SJSA1 (cell line): Measurements from ENCODE around the gene SBNO2. TPM values are rescaled to one million over a fixed set of nuclear protein-coding genes. Genes with fewer than 3 reads are reported as not detected.

ENCODE experiments used
- DNase-seq, 2 experiments: peaks; one replicate each; pipeline ENCODE4 v3.0.0-alpha.2; 2015 to 2020; ENCODE audit warnings: low spot score in 2 of 2, low read depth in 1 of 2
- H3K27ac ChIP-seq: fragments of 250-450 bp; sonication (Bioruptor Pico); 2 replicates; pipeline ENCODE4 v1.5.1; 2020; ENCODE audit warnings: mild to moderate bottlenecking, moderate library complexity
- H3K27me3 ChIP-seq: fragments of 250-450 bp; sonication (Bioruptor Pico); replicated peaks from 2 replicates; pipeline ENCODE4 v1.5.1; 2020; ENCODE audit warnings: mild to moderate bottlenecking, moderate library complexity
- H3K36me3 ChIP-seq: fragments of 250-450 bp; sonication (Bioruptor Pico); 2 replicates; pipeline ENCODE4 v1.5.1; 2020; ENCODE audit warnings: mild to moderate bottlenecking
- H3K4me1 ChIP-seq: fragments of 250-450 bp; sonication (Bioruptor Pico); replicated peaks from 2 replicates; pipeline ENCODE4 v1.6.1; 2021; ENCODE audit warnings: mild to moderate bottlenecking
- H3K4me3 ChIP-seq: fragments of 250-450 bp; sonication (Bioruptor Pico); 2 replicates; pipeline ENCODE4 v1.5.1; 2020; ENCODE audit warnings: mild to moderate bottlenecking
- H3K9me3 ChIP-seq: fragments of 250-450 bp; sonication (Bioruptor Pico); replicated peaks from 2 replicates; pipeline ENCODE4 v1.5.1; 2020; ENCODE audit warnings: mild to moderate bottlenecking
- total RNA-seq: library from RNA; depleted of rRNA; stranded (reverse); fragments of >200 nt; shearing (Covaris generic); gene quantifications from 2 replicates; pipeline ENCODE4 v1.2.3, GENCODE V29; 2014; rRNA removed

The SBNO2 gene
- total RNA-seq, 1 experiment from 2014 or later, result 24.8 TPM

DNA sequence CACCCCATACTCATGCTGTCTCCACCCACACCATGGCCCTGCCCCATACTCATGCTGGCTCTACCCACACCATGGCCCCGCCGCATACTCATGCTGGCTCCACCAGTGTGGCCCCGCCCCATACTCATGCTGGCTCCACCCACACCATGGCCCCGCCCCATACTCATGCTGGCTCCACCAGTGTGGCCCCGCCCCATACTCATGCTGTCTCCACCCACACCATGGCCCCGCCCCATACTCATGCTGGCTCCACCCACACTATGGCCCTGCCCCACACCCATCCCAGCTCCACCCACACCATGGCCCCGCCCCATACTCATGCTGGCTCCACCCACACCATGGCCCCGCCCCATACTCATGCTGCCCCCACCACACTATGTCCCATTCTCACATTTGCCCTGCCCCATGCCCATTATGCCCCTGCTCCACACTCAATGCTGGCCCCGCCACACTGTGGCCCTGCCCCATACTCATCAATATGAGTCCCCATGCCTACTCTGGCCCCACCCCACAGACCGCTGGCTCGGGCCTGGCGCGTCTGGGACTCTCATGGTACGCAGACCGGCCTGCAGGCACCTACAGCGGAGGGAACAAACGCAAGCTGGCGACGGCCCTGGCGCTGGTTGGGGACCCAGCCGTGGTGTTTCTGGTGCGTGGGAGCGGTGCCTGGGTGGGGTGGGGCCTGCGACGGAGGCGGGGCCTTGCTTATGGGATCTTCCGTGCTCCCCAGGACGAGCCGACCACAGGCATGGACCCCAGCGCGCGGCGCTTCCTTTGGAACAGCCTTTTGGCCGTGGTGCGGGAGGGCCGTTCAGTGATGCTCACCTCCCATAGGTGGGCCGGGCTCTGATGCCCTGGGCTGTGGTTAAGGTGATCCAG lies 110.8 kb downstream of the SBNO2 start:
- Histone ChIP-seq H3K36me3 (no peaks in the 10 kb centered on the region), H3K27ac (no peak overlapping the region), H3K9me3 (no peaks in the 10 kb centered on the region), H3K4me3 (no peak overlapping the region), H3K4me1 (peaks cover 26% of the 10 kb centered on the region), H3K27me3 (peaks cover 28% of the 10 kb centered on the region)
- no peak for DNase-seq

DNA sequence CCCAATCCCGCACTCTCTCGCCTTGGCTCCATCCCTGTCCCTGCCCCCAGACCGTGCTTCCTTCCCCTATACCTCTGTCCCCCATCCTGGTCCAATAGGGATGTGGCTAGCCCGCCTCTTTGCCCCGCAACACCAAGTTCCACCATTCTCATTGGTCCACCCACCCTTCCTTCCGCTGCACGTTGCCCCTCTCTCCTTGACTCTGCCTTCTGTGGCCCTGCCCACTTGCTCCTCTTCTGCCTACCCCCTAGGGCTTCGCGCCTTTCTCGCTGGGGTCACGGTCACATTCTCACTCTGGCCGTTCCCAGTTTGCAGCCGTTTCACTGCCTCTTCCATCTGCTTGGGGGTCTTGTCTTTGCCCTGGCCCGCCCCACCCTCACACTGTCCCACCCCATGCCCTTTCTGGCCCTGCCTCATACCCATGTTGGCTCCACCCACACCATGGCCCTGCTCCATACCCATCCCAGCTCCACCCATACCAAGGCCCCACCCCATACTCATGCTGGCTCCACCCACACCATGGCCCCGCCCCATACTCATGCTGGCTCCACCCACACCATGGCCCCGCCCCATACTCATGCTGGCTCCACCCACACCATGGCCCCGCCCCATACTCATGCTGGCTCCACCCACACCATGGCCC lies 111.6 kb downstream of the SBNO2 start:
- no peaks in the 10 kb centered on the region for H3K9me3 ChIP-seq
- no peaks in the 10 kb centered on the region for H3K36me3 ChIP-seq
- DNase-seq, result no peak
- H3K4me1 ChIP-seq, result peaks cover 25% of the 10 kb centered on the region
- no peak overlapping the region for H3K27ac ChIP-seq
- H3K4me3 ChIP-seq, result no peak overlapping the region
- peaks cover 22% of the 10 kb centered on the region for H3K27me3 ChIP-seq

DNA sequence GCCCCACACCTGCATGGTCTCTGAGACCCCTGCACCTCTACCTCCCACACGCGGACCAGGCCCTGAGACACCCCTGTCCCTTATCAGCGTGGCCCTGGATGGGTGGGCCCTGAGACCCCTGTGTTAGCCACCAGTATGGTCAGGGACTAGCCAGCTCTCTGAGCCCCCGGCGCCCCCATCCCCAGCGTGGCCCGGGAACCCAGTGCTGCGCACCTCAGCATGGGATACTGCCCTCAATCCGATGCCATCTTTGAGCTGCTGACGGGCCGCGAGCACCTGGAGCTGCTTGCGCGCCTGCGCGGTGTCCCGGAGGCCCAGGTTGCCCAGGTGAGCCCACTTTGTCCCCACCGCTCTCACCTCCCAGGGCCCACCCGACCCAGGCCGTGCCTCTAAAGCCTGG lies 112.1 kb downstream of the SBNO2 start:
- peaks cover 20% of the 10 kb centered on the region for H3K4me1 ChIP-seq
- DNase-seq, result no peak
- H3K27me3 ChIP-seq, result peaks cover 17% of the 10 kb centered on the region
- H3K4me3 ChIP-seq, result no peak overlapping the region
- no peaks in the 10 kb centered on the region for H3K36me3 ChIP-seq
- no peak overlapping the region for H3K27ac ChIP-seq
- no peaks in the 10 kb centered on the region for H3K9me3 ChIP-seq

DNA sequence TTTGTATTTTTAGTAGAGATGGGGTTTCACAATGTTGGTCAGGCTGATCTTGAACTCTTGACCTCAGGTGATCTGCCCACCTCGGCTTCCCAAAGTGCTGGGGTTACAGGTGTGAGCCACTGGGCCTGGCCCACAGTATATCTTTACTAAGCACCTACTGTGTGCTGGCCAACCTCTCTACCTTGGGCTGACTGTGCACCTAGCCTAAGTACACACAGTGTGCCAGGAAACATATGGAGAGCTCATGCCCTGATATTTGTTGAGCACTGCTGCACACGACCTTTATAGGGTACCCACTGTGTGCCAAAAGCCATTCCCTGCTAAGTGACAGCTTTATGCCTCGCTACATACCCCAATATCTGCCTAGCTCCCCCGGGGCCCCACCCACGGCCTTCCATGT lies 113.4 kb downstream of the SBNO2 start:
- no peaks in the 10 kb centered on the region for H3K9me3 ChIP-seq
- no peaks in the 10 kb centered on the region for H3K36me3 ChIP-seq
- no peak overlapping the region for H3K27ac ChIP-seq
- 0 out of 2 replicates have a peak, but pooled peaks cover 7% of the 10 kb centered on the region for H3K27me3 ChIP-seq
- no peak for DNase-seq
- H3K4me3 ChIP-seq, result no peak overlapping the region
- H3K4me1 ChIP-seq, result peaks cover 12% of the 10 kb centered on the region

DNA sequence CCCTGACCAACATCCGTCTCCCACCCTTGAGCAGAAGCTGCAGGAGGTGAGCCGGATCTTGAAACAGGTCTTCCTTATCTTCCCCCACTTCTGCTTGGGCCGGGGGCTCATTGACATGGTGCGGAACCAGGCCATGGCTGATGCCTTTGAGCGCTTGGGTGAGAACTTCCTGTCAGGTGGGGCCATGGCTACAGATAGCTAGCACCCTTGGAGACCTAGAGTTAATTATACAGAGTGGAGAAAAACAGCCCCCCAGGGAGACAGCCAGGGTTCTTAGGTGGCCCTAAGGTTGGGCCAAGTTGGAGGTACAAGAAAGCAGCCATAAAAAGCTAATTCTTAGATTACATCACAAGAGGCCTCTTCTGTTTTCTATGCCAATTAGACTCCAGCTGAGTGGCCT lies 116.0 kb downstream of the SBNO2 start:
- H3K27ac ChIP-seq, result no peak overlapping the region
- H3K9me3 ChIP-seq, result no peaks in the 10 kb centered on the region
- DNase-seq, result no peak
- H3K27me3 ChIP-seq, result no peaks in the 10 kb centered on the region
- no peaks in the 10 kb centered on the region for H3K4me1 ChIP-seq
- H3K36me3 ChIP-seq, result no peaks in the 10 kb centered on the region
- no peak overlapping the region for H3K4me3 ChIP-seq

Other genes with a start within 250 kb of the SBNO2 start
- 4.2 and 8.1 TPM in 2 replicates for gene ARID3A, start 248.2 kb downstream of the SBNO2 start, total RNA-seq
- 43.2 and 60.5 TPM in 2 replicates for gene WDR18, start 189.9 kb downstream of the SBNO2 start, total RNA-seq
- gene GRIN3B, start 173.8 kb downstream of the SBNO2 start, total RNA-seq, result not detected in 2 replicates
- 122 and 131 TPM in 2 replicates for gene TMEM259, start 153.1 kb downstream of the SBNO2 start, total RNA-seq
- gene RNU6-2, start 152.7 kb downstream of the SBNO2 start, total RNA-seq, result not detected in 2 replicates
- 403 and 441 TPM in 2 replicates for gene CNN2, start 147.7 kb downstream of the SBNO2 start, total RNA-seq
- gene ABCA7, start 134.2 kb downstream of the SBNO2 start, total RNA-seq, result 0.82 and 3.9 TPM in 2 replicates
- gene ARHGAP45, start 107.1 kb downstream of the SBNO2 start, total RNA-seq, result 0.03 TPM in 1 of 2 replicates, not detected in the other
- gene POLR2E, start 78.9 kb downstream of the SBNO2 start, total RNA-seq, result 143 and 173 TPM in 2 replicates
- gene GPX4, start 70.3 kb downstream of the SBNO2 start, total RNA-seq, result 387 and 449 TPM in 2 replicates
- gene STK11, start 31.5 kb upstream of the SBNO2 start, total RNA-seq, result 61.6 and 70.1 TPM in 2 replicates
- gene CBARP, start 63.7 kb upstream of the SBNO2 start, total RNA-seq, result 0.50 and 1.6 TPM in 2 replicates
- 42.4 and 68.8 TPM in 2 replicates for gene ATP5F1D, start 67.5 kb upstream of the SBNO2 start, total RNA-seq
- 3.7 and 7.2 TPM in 2 replicates for gene MIDN, start 74.3 kb upstream of the SBNO2 start, total RNA-seq
- 314 and 318 TPM in 2 replicates for gene CIRBP, start 95.1 kb upstream of the SBNO2 start, total RNA-seq
- 32.2 and 40.6 TPM in 2 replicates for gene FAM174C, start 101.3 kb upstream of the SBNO2 start, total RNA-seq
- not detected in 2 replicates for gene EFNA2, start 111.6 kb upstream of the SBNO2 start, total RNA-seq
- 83.4 and 112 TPM in 2 replicates for gene NDUFS7, start 209.6 kb upstream of the SBNO2 start, total RNA-seq
- gene GAMT, start 227.3 kb upstream of the SBNO2 start, total RNA-seq, result 28.6 and 35.8 TPM in 2 replicates
- 92.9 and 131 TPM in 2 replicates for gene DAZAP1, start 233.3 kb upstream of the SBNO2 start, total RNA-seq